ENCODE results near the gene ABHD1. TPM values are rescaled to one million over a fixed set of nuclear protein-coding genes. Genes with fewer than 3 reads are reported as not detected.
"Not testable (repeated sequence)": the region's sequence is repeated elsewhere in the genome, so short reads cannot be mapped to it uniquely, and the experiment has no call there.

Gene ABHD1
- total RNA-seq: 0.52 and 0.64 TPM in 2 replicates

DNA sequence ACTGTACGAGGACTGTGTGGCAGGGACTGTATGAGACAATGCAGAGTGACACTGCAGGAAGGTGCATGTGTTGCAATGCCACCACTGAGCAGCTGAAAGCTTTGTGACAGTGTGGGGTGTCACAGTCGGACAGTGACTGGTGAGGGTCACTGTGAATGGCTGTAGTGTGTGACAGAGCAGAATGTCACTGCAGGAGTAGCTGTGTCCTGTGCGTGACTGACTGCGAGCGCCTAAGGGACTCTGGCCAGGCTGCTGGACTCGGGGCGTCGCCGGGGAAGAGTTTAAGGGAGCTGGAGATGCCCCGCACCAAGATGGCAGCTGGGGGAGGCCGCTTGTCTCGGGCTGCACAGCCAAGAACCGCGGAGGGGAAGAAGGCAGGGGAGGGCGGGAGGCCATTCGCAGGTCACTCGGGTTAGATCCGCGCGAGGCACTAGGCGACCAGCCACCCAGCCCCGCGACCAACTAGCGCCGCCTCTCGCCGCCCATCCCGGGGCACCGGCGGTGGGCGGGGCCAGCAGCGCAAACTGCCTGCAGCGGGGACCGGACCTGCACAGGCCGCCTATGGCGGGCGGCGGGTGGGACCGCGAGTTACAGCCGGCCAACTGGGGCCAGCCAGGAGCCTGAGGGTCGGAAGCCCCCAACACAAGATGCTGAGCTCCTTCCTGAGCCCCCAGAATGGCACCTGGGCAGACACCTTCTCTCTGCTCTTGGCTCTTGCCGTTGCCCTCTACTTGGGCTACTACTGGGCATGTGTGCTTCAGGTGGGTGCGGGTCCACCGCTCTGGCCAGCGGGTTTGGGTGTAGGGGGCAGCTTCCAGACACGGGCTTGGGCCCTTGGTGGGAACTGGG lies at the start of gene ABHD1:
Gene ABHD1, plus strand, starts transcription at position 514 of the 849 bp plus-strand sequence. Its CDS starts 134 bp downstream, at position 648.
- intact Hi-C loops (cut with micrococcal nuclease): loop anchor here (1.0 kb wide), 1 partner anchor 11 kb away; the partner anchor contains the start of gene PREB

DNA sequence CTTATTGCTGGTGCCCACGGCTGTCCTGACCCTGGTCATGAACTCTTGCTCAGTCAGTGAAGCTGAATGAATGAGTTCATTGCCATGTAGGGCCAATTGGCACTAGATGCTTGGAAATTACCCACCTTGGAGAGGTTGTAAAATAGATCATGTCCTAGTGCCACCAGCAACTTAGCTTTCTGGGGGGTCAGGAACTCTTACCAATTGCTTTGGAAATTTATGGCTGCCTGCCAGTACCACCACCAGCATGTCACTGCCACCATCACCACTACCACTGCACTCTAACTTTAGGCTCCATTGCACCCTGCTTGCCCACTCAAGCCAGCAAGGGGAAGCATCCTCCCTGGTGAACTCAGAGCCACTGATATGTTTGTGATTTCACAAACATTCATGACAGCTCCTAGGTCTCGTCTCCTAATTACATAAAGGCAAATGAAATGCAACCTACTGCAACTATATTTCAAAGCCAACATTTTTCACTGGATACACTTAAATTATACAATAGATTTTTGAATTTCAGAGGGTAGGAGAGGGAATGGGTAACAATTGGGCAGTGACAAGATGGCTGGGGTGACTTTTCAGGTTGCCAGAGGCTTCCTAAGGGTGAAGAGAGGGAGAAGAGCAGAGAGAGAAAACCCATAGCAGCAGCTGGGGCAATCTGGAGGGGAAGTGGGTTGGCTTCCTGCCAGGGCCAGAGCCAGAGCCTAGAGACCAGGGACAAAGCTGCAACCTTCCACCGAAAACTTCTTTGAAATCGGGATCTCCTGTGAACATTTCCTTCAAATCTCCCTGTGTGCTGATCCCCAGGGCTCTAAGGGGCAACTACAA lies 48.7 kb upstream of the ABHD1 start:
- intact Hi-C loops (cut with micrococcal nuclease): loop anchor here (5.0 kb wide), 1 partner anchor 137 kb away; the partner anchor contains the start of genes ATRAID and SLC5A6

DNA sequence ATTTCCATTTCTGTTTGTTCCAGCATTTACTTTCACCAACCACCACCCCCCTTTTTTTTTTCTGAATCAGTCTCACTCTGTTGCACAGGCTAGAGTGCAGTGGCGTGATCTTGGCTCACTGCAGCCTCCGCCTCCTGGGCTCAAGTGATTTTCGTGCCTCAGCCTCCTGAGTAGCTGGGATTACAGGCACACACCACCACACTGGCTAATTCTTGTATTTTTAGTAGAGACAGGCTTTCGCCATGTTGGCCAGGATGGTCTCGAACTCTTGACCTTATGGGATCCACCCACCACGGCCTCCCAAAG lies 48.1 kb upstream of the ABHD1 start:
- intact Hi-C loops (cut with micrococcal nuclease): not testable (repeated sequence)

DNA sequence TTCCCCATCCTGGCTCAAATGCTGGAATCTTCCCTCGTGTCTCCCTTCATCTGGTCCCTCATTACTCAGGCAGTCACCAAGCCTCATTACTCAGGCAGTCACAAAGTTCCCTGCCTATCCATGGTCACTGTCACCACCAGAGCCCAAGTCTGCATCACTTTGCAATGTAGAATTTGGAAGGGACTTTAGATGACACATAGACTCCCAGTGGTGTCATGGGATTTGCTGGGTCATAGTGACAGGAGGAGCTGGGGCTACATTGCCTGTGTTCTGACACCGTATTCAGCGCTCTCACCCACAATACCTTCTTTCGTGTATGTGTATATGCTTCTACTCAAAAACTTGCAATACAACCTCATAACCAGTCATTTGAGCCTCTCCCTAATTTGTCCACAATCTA lies 47.3 kb upstream of the ABHD1 start:
- intact Hi-C loops (cut with micrococcal nuclease): no loop called here

DNA sequence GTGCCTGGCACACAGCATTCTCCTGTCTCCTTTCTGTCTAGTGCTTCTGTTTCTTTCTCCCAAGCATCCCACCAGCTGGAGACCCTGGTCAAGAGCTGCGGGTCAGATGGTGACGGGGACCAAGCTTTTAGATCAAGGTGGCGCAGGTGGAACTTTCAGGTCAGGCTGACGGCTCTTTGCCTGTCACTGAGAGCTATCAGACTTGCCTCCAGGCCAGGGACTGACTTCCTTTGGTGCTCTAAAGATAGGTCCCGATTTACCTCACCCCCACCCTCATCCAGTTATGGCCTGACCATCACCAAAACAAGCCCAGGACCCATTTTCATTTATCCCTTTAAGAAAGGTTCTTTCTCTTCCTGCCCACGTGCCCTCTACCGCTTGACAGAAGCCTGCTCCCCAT lies 46.4 kb upstream of the ABHD1 start:
- intact Hi-C loops (cut with micrococcal nuclease): no loop called here

DNA sequence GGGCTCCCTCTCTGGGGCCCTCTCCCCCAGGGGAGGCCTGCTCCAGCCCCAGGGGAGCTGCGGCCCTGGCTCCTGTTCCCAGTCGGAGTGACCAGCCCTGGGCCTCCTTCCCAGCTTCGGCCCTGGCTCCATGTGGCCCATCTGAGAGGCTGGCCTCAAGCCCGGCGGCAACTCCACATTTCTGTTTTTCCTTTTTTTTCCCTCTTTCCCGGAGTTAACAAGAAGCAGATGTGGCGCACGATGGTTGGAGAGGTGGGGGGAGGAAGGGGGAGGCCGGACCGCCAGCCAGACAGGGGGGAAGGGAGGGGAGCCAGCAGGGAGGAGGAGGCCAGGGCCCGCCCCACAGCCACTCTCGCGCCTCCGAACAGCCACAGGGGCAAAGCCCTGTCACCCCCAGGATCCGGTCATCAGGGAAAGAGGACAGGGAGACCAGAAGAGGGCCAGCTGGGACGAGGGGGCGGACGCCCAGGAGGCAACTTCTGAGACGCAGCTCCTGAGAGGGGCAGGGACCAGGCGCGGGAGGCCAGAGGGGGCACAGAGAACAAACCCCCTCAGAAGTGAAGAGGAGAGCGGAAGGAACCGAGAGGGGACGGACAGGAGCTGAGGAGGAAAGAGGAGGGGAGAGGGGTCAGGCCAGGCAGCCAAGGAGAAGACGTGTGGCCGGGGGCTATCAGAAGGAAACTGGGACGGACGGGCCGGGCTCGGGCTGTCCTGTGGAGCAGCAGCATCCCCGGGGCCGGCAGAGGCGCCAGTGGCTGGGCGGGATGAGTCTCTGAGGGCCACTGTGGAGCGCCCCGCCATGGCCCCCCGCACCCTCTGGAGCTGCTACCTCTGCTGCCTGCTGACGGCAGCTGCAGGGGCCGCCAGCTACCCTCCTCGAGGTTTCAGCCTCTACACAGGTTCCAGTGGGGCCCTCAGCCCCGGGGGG lies 45.1 kb upstream of the ABHD1 start, which contains the start of gene EMILIN1:
Gene EMILIN1, plus strand, starts transcription at position 349 of the 928 bp plus-strand sequence. Its CDS starts 451 bp downstream, at position 800.
- intact Hi-C loops (cut with micrococcal nuclease): no loop called here

DNA sequence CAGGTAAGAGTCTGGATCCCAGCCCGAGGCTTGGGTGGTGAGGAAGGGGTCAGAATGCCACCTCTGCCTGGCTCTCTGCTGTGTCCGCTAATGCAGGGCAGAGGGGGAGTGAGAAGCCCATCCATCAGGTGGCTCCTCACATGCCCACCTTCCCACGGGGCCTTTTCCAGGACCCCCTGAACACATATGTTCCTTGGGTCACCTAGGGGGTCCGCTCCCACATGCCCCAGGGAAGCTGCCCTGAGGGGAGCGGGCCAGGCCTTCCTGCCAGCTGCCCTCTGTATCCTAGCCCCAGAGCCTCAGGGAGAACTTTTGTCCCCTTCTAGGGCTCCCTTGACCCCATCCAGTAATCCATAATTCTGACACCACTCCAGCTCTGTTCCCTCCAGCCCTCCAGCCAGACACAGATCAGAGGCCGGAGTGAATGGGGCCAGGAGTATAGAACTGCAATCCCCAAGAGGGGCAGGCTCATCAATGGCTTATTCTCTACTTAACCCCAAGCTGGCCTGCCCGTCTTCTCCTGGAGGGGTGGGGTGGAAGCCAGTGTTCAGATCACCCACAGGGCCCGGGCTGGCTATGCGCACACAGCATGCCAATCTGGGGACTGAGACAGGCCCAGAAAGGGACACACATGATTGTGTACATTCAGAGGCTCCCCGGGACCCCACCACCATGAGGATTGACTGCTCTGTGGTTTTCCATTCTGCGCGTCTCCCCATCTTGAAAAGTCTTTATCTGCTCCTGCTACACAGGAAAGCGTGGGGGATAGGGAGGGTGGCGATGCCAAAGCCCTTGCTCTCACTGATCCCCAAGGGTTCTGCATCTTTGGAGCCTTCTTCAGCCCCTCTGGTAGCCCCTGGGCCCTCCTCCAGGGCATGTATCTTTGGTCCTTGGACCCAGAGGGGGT lies 44.1 kb upstream of the ABHD1 start:
- intact Hi-C loops (cut with micrococcal nuclease): loop anchor here (2.0 kb wide), 1 partner anchor 55 kb away; the partner anchor contains the start of gene PREB

DNA sequence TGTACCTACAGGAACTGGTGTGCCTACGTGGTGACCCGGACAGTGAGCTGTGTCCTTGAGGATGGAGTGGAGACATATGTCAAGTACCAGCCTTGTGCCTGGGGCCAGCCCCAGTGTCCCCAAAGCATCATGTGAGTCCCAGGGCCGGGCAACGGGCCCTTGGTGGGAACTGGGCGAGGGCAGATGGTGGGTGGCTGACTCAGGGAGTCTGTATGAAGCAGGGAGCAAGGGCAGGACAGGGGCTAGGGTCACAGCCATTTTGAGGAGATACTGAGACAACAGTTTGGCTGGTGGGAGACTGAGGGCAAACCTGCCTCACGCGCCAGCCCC lies 43.5 kb upstream of the ABHD1 start:
- intact Hi-C loops (cut with micrococcal nuclease): loop anchor here (2.0 kb wide), 1 partner anchor 55 kb away; the partner anchor contains the start of gene PREB

DNA sequence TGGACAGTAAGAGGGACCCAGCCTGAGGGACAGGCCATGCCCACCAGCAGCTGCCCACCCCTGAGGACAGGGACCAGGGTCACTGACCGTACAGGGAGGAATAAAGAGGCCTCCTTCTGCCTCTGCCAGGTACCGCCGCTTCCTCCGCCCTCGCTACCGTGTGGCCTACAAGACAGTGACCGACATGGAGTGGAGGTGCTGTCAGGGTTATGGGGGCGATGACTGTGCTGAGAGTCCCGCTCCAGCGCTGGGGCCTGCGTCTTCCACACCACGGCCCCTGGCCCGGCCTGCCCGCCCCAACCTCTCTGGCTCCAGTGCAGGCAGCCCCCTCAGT lies 43.0 kb upstream of the ABHD1 start:
- intact Hi-C loops (cut with micrococcal nuclease): loop anchor here (2.0 kb wide), 1 partner anchor 54 kb away; the partner anchor contains the start of gene PREB

DNA sequence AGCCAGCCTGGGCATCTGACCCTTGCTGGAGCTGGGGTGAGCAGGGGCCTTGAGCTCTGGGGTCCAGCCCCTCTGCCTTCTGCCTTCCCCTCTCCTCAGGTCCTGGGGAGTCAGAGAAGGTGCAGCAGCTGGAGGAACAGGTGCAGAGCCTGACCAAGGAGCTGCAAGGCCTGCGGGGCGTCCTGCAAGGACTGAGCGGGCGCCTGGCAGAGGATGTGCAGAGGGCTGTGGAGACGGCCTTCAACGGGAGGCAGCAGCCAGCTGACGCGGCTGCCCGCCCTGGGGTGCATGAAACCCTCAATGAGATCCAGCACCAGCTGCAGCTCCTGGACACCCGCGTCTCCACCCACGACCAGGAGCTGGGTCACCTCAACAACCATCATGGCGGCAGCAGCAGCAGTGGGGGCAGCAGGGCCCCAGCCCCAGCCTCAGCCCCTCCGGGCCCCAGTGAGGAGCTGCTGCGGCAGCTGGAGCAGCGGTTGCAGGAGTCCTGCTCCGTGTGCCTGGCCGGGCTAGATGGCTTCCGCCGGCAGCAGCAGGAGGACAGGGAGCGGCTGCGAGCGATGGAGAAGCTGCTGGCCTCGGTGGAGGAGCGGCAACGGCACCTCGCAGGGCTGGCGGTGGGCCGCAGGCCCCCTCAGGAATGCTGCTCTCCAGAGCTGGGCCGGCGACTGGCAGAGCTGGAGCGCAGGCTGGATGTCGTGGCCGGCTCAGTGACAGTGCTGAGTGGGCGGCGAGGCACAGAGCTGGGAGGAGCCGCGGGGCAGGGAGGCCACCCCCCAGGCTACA lies 41.4 kb upstream of the ABHD1 start:
- intact Hi-C loops (cut with micrococcal nuclease): loop anchor here (1.0 to 2.0 kb wide), 4 partner anchors 11 to 53 kb away; partner anchors contain the start of genes AGBL5, OST4, PREB and TMEM214

DNA sequence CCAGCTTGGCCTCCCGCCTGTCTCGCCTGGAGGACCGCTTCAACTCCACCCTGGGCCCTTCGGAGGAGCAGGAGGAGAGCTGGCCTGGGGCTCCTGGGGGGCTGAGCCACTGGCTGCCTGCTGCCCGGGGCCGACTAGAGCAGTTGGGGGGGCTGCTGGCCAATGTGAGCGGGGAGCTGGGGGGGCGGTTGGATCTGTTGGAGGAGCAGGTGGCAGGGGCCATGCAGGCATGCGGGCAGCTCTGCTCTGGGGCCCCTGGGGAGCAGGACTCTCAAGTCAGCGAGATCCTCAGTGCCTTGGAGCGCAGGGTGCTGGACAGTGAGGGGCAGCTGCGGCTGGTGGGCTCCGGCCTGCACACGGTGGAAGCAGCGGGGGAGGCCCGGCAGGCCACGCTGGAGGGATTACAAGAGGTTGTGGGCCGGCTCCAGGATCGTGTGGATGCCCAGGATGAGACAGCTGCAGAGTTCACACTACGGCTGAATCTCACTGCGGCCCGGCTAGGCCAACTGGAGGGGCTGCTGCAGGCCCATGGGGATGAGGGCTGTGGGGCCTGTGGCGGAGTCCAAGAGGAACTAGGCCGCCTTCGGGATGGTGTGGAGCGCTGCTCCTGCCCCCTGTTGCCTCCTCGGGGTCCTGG lies 40.7 kb upstream of the ABHD1 start:
- intact Hi-C loops (cut with micrococcal nuclease): no loop called here

DNA sequence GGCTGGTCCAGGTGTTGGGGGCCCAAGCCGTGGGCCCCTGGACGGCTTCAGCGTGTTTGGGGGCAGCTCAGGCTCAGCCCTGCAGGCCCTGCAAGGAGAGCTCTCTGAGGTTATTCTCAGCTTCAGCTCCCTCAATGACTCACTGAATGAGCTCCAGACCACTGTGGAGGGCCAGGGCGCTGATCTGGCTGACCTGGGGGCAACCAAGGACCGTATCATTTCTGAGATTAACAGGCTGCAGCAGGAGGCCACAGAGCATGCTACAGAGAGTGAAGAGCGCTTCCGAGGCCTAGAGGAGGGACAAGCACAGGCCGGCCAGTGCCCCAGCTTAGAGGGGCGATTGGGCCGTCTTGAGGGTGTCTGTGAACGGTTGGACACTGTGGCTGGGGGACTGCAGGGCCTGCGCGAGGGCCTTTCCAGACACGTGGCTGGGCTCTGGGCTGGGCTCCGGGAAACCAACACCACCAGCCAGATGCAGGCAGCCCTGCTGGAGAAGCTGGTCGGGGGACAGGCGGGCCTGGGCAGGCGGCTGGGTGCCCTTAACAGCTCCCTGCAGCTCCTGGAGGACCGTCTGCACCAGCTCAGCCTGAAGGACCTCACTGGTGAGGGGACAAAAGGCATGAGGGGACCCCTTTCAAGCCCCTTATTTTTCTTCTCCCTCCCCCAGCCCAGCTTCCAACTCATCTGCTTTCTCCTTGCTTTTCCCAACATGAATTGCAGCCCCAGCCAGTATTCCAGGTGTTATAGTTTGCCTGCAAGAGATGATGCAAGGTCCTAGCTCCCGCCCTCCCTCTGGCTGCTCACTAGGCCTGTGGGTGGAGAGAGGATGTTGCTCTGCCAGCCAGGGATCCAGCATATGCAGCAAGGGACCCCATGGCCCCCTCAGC lies 40.0 kb upstream of the ABHD1 start:
- intact Hi-C loops (cut with micrococcal nuclease): no loop called here

DNA sequence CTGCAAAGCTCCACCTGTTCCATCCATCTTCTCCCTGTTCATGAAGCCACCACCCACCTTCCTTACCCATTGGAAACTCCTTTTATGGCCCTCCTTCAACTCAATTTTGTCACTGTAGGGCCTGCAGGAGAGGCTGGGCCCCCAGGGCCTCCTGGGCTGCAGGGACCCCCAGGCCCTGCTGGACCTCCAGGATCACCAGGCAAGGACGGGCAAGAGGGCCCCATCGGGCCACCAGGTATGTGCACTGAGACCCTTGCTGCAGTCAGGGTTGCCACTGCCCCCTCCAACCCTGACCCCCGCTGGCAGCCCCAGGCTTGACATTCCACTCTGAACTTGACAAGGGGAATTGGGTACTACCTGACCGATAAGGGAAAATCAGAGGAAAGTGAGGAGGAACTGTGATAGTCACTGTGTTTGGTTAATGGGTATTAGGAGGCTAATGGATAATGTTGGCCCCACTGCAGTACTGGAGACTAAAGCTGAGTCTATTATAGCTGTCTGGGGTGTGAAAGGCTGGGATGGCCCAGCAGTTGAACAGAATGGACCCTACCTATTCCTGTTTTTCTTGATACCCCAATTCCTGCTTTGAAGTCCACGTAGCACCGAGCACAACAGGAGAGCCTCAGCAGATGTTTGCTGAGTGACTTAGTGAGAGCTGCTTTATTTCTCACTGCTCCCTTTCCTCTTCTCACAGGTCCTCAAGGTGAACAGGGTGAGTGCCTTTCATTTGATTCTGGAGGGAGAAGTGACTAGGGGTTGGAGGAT lies 39.1 kb upstream of the ABHD1 start:
- intact Hi-C loops (cut with micrococcal nuclease): loop anchor here (1.0 kb wide), 1 partner anchor 123 kb away; no protein-coding TSS in a partner anchor

DNA sequence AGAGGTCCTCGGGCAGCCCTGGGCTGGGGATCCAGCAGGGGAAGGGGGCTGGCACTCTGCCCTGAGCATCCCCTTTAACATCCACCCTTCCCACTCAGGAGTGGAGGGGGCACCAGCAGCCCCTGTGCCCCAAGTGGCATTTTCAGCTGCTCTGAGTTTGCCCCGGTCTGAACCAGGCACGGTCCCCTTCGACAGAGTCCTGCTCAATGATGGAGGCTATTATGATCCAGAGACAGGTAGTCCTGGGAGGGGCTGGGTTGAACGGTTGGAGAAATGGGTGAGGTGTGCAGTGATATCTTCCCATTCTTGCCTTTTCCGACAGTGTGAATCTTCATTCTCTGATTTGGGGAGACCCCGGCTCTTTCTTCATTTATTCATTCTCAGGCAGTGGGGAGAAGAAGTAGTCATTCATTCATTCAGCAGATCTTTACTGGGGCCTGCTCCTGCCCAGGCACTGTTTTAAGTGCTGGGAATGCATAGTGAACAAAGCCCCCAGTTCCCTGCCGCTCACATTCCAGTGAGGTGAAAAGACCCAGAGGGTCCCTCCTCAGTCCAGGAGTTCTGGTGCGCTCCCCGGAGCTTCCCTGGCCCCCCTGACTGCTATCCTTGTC lies 38.4 kb upstream of the ABHD1 start:
- intact Hi-C loops (cut with micrococcal nuclease): loop anchor here (1.0 kb wide), 1 partner anchor 124 kb away; no protein-coding TSS in a partner anchor

DNA sequence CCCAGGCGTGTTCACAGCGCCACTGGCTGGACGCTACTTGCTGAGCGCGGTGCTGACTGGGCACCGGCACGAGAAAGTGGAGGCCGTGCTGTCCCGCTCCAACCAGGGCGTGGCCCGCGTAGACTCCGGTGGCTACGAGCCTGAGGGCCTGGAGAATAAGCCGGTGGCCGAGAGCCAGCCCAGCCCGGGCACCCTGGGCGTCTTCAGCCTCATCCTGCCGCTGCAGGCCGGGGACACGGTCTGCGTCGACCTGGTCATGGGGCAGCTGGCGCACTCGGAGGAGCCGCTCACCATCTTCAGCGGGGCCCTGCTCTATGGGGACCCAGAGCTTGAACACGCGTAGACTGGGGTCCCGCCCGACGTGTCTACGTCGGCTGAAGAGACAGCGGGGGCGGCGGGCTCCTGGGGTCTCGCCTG lies 37.9 kb upstream of the ABHD1 start:
- intact Hi-C loops (cut with micrococcal nuclease): loop anchor here (1.0 to 2.0 kb wide), 5 partner anchors 14 to 285 kb away; partner anchors contain the start of genes AGBL5, ATRAID, EIF2B4 and OST4

DNA sequence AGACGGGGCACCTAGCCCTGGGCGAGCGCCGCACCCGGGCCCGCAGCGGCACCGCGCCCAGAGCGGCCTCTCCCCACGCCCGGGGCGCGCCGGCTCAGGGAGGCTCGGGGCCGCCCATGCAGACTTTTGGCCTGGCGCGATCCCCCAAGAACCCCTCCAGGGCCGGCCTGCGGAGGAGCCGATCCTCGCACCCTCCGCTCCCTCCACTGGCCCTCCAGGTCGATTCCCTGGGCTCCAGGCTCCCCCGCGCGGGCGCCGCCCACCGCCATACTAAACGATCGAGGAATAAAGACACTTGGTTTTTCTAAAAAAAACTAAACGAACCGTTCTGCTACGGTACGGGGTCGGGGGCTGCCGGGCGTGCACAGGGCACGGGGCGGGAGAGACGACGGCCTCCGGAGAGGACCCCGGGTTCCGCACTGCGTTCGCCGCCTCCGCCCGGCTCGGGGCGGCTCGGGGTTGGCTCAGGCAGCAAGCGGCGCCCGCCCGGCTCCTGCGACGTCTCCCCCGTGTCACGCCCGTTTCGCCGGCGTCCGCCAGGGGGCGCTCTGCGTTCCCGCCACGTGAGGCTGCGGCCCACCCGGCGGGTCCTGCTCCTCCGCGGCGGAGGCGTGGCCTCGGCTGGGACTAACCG lies 37.4 kb upstream of the ABHD1 start:
- intact Hi-C loops (cut with micrococcal nuclease): loop anchor here (1.0 to 2.0 kb wide), 4 partner anchors 15 to 284 kb away; partner anchors contain the start of genes AGBL5, ATRAID, EIF2B4 and OST4

All from T-helper 2 cell treated with Interferon-gamma antibody and Interleukin-4, amounts not matched to agents 100 ng/mL and 5 ng/mL, for 36 hours (primary cell).